H1 (cell line): ENCODE measurements around the gene TTC13. TPM values are rescaled to one million over a fixed set of nuclear protein-coding genes. Genes with fewer than 3 reads are reported as not detected.

ENCODE experiments used
- CTCF ChIA-PET: fragments of 300-600 bp; sonication (Branson Sonifier 250); formaldehyde crosslinking; loops from one replicate; lab custom pipeline; 2021; ENCODE audit not compliant: partially characterized antibody; lab: Charles Lee
- POLR2A ChIA-PET: fragments of 300-600 bp; sonication (Branson Sonifier 250); formaldehyde crosslinking; loops from one replicate; lab custom pipeline; 2021; ENCODE audit warnings: inconsistent platforms; ENCODE audit not compliant: partially characterized antibody; lab: Charles Lee
- DNase-seq, 2 experiments: peaks; one replicate each; pipeline versions ENCODE4 v3.0.0 to v3.0.0-alpha.2; 2010 to 2022; ENCODE audit warnings: low spot score in 2 of 2, low read depth in 1 of 2, mixed read lengths in 1 of 2
- FAIRE-seq: peaks from 2 replicates; lab custom pipeline; 2011; peaks lifted over from hg19 to GRCh38; lab: Jason Lieb, UNC
- H2AFZ ChIP-seq: 2 replicates; pipeline ENCODE4 v1.8.1; 2012; ENCODE audit warnings: low read length, inconsistent platforms
- H2AK5ac ChIP-seq: 2 replicates; pipeline ENCODE4 v1.6.1; 2013; ENCODE audit warnings: low read depth, low read length
- H2BK120ac ChIP-seq: replicated peaks from 2 replicates; pipeline ENCODE3; 2013; ENCODE audit warnings: low read depth, low read length, inconsistent platforms
- H2BK12ac ChIP-seq: 2 replicates; pipeline ENCODE4 v1.6.1; 2013; ENCODE audit warnings: low read depth, low read length
- H2BK15ac ChIP-seq: 2 replicates; pipeline ENCODE4 v1.6.1; 2013; ENCODE audit warnings: low read length
- H2BK20ac ChIP-seq: 2 replicates; pipeline ENCODE4 v1.6.1; 2013; ENCODE audit warnings: low read length
- H2BK5ac ChIP-seq: 2 replicates; pipeline ENCODE4 v1.6.1; 2013; ENCODE audit warnings: low read depth, low read length
- H3K14ac ChIP-seq: 2 replicates; pipeline ENCODE4 v1.6.1; 2013; ENCODE audit warnings: inconsistent platforms; ENCODE audit not compliant: insufficient read length
- H3K18ac ChIP-seq: 2 replicates; pipeline ENCODE4 v1.6.1; 2013; ENCODE audit warnings: low read length; ENCODE audit errors: extremely low read depth
- H3K23ac ChIP-seq: 2 replicates; pipeline ENCODE4 v1.6.1; 2013; ENCODE audit warnings: inconsistent platforms; ENCODE audit not compliant: insufficient read length
- H3K23me2 ChIP-seq: 2 replicates; pipeline ENCODE4 v1.6.1; 2013; ENCODE audit warnings: low read depth, low read length
- H3K27ac ChIP-seq: 2 replicates; pipeline ENCODE4 v1.6.1; 2011; ENCODE audit warnings: low read depth, low read length, inconsistent platforms
- H3K27me3 ChIP-seq, 4 experiments: replicated peaks in 1 of 4; 1 replicate in 1 of 4; 2 replicates in 3 of 4; pipeline versions ENCODE4 v1.6.1 to v1.8.1; 2011 to 2013; ENCODE audit warnings: low read length in 3 of 4, mild to moderate bottlenecking in 3 of 4, inconsistent platforms in 2 of 4, mixed read lengths in 2 of 4, moderate library complexity in 1 of 4; ENCODE audit not compliant: control insufficient read depth in 3 of 4, insufficient read depth in 3 of 4; ENCODE audit errors: extremely low read depth in 1 of 4
- H3K36me3 ChIP-seq, 4 experiments: 2 replicates each; pipeline versions ENCODE4 v1.6.1 to v1.8.1; 2011 to 2013; ENCODE audit warnings: mild to moderate bottlenecking in 4 of 4, low read length in 3 of 4, moderate library complexity in 2 of 4, control low read depth in 1 of 4, inconsistent platforms in 1 of 4; ENCODE audit not compliant: insufficient read depth in 4 of 4, control insufficient read depth in 2 of 4
- H3K4ac ChIP-seq: replicated peaks from 2 replicates; pipeline ENCODE3; 2013; ENCODE audit warnings: low read length, low read depth, mixed read lengths, inconsistent platforms; ENCODE audit not compliant: insufficient read length
- H3K4me1 ChIP-seq, 4 experiments: replicated peaks in 1 of 4; 1 replicate in 1 of 4; 2 replicates in 3 of 4; pipeline versions ENCODE4 v1.6.1 to v1.8.1; 2011 to 2013; ENCODE audit warnings: low read length in 3 of 4, inconsistent platforms in 2 of 4, mixed read lengths in 1 of 4; ENCODE audit not compliant: insufficient read depth in 4 of 4, control insufficient read depth in 3 of 4
- H3K4me2 ChIP-seq, 2 experiments: 2 replicates each; pipeline versions ENCODE4 v1.6.1 to v1.8.1; 2011 to 2013; ENCODE audit warnings: low read depth in 2 of 2, low read length in 2 of 2, control low read depth in 1 of 2, inconsistent platforms in 1 of 2, mild to moderate bottlenecking in 1 of 2; ENCODE audit not compliant: insufficient read depth in 1 of 2
- H3K4me3 ChIP-seq, 4 experiments: fragments of 200-600, 300-600 bp in 1 of 4; sonication (generic), shearing (Covaris generic), sonication (Bioruptor Twin) in 1 of 4; 2 replicates each; pipeline versions ENCODE4 v1.5.1 to v1.8.1; 2011 to 2016; ENCODE audit warnings: low read length in 4 of 4, low read depth in 3 of 4, control low read depth in 2 of 4, inconsistent platforms in 2 of 4, mild to moderate bottlenecking in 2 of 4, mixed read lengths in 1 of 4, moderate library complexity in 1 of 4; ENCODE audit not compliant: insufficient read depth in 2 of 4; ENCODE audit errors: extremely low read depth in 1 of 4
- H3K56ac ChIP-seq: replicated peaks from 2 replicates; pipeline ENCODE3; 2013; ENCODE audit warnings: low read depth, mild to moderate bottlenecking, mixed read lengths, low read length, inconsistent platforms; ENCODE audit not compliant: insufficient read length
- H3K79me1 ChIP-seq: 2 replicates; pipeline ENCODE4 v1.6.1; 2013; ENCODE audit warnings: low read depth, low read length, control low read depth
- H3K79me2 ChIP-seq, 2 experiments: 2 replicates each; pipeline versions ENCODE4 v1.6.1 to v1.8.1; 2012 to 2013; ENCODE audit warnings: low read length in 2 of 2, mild to moderate bottlenecking in 2 of 2, inconsistent platforms in 1 of 2; ENCODE audit not compliant: insufficient read depth in 2 of 2, control insufficient read depth in 1 of 2
- H3K9ac ChIP-seq, 4 experiments: replicated peaks in 1 of 4; 1 replicate in 1 of 4; 2 replicates in 3 of 4; pipeline versions ENCODE4 v1.6.1 to v1.8.1; 2011 to 2013; ENCODE audit warnings: low read depth in 3 of 4, low read length in 3 of 4, control low read depth in 2 of 4, mild to moderate bottlenecking in 2 of 4, moderate library complexity in 2 of 4, inconsistent platforms in 1 of 4; ENCODE audit errors: extremely low read depth in 1 of 4
- H3K9me3 ChIP-seq, 2 experiments: 2 replicates each; pipeline versions ENCODE4 v1.6.1 to v1.8.1; 2012 to 2013; ENCODE audit warnings: mild to moderate bottlenecking in 2 of 2, moderate library complexity in 2 of 2, control low read depth in 1 of 2, inconsistent platforms in 1 of 2, low read depth in 1 of 2, low read length in 1 of 2, mixed read lengths in 1 of 2; ENCODE audit not compliant: insufficient read depth in 2 of 2
- H4K20me1 ChIP-seq, 2 experiments: replicated peaks in 1 of 2; 2 replicates each; pipeline versions ENCODE3 to v1.8.1; 2011 to 2013; ENCODE audit warnings: inconsistent platforms in 2 of 2, low read length in 2 of 2, mild to moderate bottlenecking in 1 of 2; ENCODE audit not compliant: insufficient read depth in 2 of 2, control insufficient read depth in 1 of 2
- H4K5ac ChIP-seq: 2 replicates; pipeline ENCODE4 v1.6.1; 2013; ENCODE audit warnings: low read length, low read depth, mixed read lengths, inconsistent platforms; ENCODE audit not compliant: insufficient read length
- H4K8ac ChIP-seq: 2 replicates; pipeline ENCODE4 v1.8.0; 2013; ENCODE audit warnings: mild to moderate bottlenecking, moderate library complexity, low read length, inconsistent platforms; ENCODE audit not compliant: insufficient read depth; ENCODE audit errors: extremely low read depth
- H4K91ac ChIP-seq: replicated peaks from 2 replicates; pipeline ENCODE3; 2013; ENCODE audit warnings: low read length, mixed read lengths, inconsistent platforms; ENCODE audit not compliant: insufficient read length
- BRCA1 ChIP-seq: IDR thresholded peaks from 2 replicates; pipeline ENCODE4 v1.6.1; 2012; ENCODE audit warnings: low read depth, low read length, improper control_type of control experiment
- RFX5 ChIP-seq: IDR thresholded peaks from 2 replicates; pipeline ENCODE4 v1.6.1; 2011; ENCODE audit warnings: low read depth, low read length, improper control_type of control experiment, borderline replicate concordance
- SIRT6 ChIP-seq: IDR thresholded peaks from one replicate; pipeline ENCODE4 v1.7.1; 2012; ENCODE audit warnings: low read length, inconsistent platforms
- SP4 ChIP-seq: IDR thresholded peaks from 2 replicates; pipeline ENCODE4 v1.6.1; 2012; ENCODE audit warnings: low read length, inconsistent platforms
- SRF ChIP-seq: IDR thresholded peaks from 2 replicates; pipeline ENCODE4 v1.6.1; 2011; ENCODE audit warnings: mild to moderate bottlenecking, low read depth, low read length, moderate library complexity
- WGBS, 2 experiments: shearing (Covaris generic) in 1 of 2; methylation state at CpG; one replicate each; pipeline versions ENCODE4 v1.1.6 to v1.1.7; 2013 to 2015; ENCODE audit warnings: low lambda C conversion rate in 2 of 2, mixed read lengths in 2 of 2, inconsistent platforms in 1 of 2, low coverage in 1 of 2, missing lambda C conversion rate in 1 of 2; ENCODE audit not compliant: insufficient replicate concordance in 2 of 2, insufficient coverage in 1 of 2, insufficient read length in 1 of 2; ENCODE audit errors: extremely low coverage in 1 of 2, missing lambda C conversion rate in 1 of 2; 5-methylcytosine and 5-hydroxymethylcytosine counted together
- polyA plus RNA-seq, 7 experiments: library from polyadenylated mRNA; depleted of rRNA in 3 of 7; stranded (reverse) in 5 of 7; unstranded in 2 of 7; fragments of >200 nt in 5 of 7; fragments of 200-250 nt in 2 of 7; gene quantifications; 1 replicate in 5 of 7; 2 replicates in 1 of 7; 4 replicates in 1 of 7; pipeline versions ENCODE4 v1.2.1 to v1.2.3, GENCODE V29; 2011 to 2013; ENCODE audit warnings: missing spikeins in 2 of 7, mixed read lengths in 2 of 7
- total RNA-seq: library from RNA; stranded (reverse); fragmentation: NEBNext Ultra II Directional; extraction: Animal tissue kit (Norgen Biotek cat#: 25700); gene quantifications from 2 replicates; pipeline ENCODE4 v1.2.1, GENCODE V29; 2021
- TF ChIP-seq, protein P1 (sequence below), 3 experiments: IDR thresholded peaks; 1 replicate in 2 of 3; 2 replicates in 1 of 3; pipeline versions ENCODE4 v1.5.1 to v1.6.1; 2011; ENCODE audit warnings: low read length in 3 of 3, mild to moderate bottlenecking in 3 of 3, inconsistent platforms in 2 of 3, low read depth in 1 of 3, moderate library complexity in 1 of 3; ENCODE audit not compliant: insufficient read depth in 1 of 3; ENCODE audit errors: control extremely low read depth in 1 of 3

The TTC13 gene
- total and polyA plus RNA-seq, 2 of the 8 experiments (the other 6 are each of a cell fraction or from before 2014, with no cell fraction given): 3.1 to 7.1 TPM

DNA sequence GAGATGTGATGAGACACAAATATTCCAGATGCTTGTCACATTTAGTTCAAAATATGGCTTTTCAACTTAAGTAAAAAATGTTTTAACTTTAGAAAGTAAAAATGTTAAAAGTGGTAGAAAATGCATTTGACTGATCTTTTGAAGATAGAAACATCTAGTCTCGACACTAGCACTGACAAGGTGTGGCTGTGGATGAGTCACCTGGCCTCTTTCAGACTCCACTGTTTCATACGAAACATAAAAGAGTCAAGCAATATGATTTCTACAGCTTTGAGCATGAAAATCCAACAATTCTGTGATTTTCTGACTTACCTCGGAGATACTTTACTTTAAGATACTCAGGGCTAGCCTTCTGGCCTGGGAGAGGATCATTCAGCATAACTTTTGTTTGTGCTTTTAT, 47.7 kb downstream of the TTC13 start:
- Histone ChIP-seq H4K8ac (no peak overlapping the region), H3K14ac (no peak overlapping the region), H2AFZ (no peak overlapping the region), H2BK15ac (no peak overlapping the region), H3K56ac (no peak overlapping the region), H3K4ac (no peak overlapping the region), H4K91ac (no peak overlapping the region), H3K79me2 (no peaks in the 10 kb centered on the region), H4K20me1 (no peaks in the 10 kb centered on the region), H3K23me2 (no peaks in the 10 kb centered on the region), H3K36me3 (peaks cover 0 to 2% (median 1%) of the 10 kb centered on the region in 4 experiments; a peak in 2 of 8 replicates), H2BK5ac (no peak overlapping the region), H3K79me1 (no peaks in the 10 kb centered on the region), H3K9me3 (no peaks in the 10 kb centered on the region), H3K23ac (no peak overlapping the region), H3K18ac (no peak overlapping the region), H3K4me1 (no peaks in the 10 kb centered on the region), H2BK20ac (no peak overlapping the region), H2AK5ac (no peak overlapping the region), H3K4me2 (no peak overlapping the region), H3K9ac (no peak overlapping the region), H2BK120ac (no peak overlapping the region), H3K27ac (no peak overlapping the region), H2BK12ac (no peak overlapping the region), H3K27me3 (no peaks in the 10 kb centered on the region), H3K4me3 (no peak overlapping the region), H4K5ac (no peak overlapping the region)
- TF ChIP-seq SIRT6 (no peak), SP4 (no peak), SRF (no peak), BRCA1 (no peak), RFX5 (no peak)
- TF ChIP-seq, protein P1, sequence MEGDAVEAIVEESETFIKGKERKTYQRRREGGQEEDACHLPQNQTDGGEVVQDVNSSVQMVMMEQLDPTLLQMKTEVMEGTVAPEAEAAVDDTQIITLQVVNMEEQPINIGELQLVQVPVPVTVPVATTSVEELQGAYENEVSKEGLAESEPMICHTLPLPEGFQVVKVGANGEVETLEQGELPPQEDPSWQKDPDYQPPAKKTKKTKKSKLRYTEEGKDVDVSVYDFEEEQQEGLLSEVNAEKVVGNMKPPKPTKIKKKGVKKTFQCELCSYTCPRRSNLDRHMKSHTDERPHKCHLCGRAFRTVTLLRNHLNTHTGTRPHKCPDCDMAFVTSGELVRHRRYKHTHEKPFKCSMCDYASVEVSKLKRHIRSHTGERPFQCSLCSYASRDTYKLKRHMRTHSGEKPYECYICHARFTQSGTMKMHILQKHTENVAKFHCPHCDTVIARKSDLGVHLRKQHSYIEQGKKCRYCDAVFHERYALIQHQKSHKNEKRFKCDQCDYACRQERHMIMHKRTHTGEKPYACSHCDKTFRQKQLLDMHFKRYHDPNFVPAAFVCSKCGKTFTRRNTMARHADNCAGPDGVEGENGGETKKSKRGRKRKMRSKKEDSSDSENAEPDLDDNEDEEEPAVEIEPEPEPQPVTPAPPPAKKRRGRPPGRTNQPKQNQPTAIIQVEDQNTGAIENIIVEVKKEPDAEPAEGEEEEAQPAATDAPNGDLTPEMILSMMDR (IDR thresholded peaks at IDR 0.05; ENCODE audit: control extremely low read depth in 1 of 3, insufficient read depth in 1 of 3, low read depth in 1 of 3, low read length in 3 of 3): no peak
- FAIRE-seq: no peak
- no peak for DNase-seq
- 92% methylated on average over 3 of the region's 3 CpGs; no CpG with 5 or more reads in 1 of the 2 experiments for WGBS, 2 experiments
- POLR2A ChIA-PET: no interaction called here
- CTCF ChIA-PET: interaction anchor here (1.0 to 1.4 kb wide), 2 partner anchors 9 to 280 kb away, joined by 3 to 4 read pairs; no protein-coding TSS in a partner anchor
